Activated CD8-positive, alpha-beta memory T cell treated with anti-CD3 and anti-CD28 coated beads for 4 hours (primary cell): Measurements from ENCODE around the gene RAG2.

Experiments used
- DNase-seq, 2 donors: peaks; one replicate each; pipeline ENCODE4 v3.0.0-alpha.2; 2020; ENCODE audit warnings: low read depth in 2 of 2

The RAG2 gene

DNA sequence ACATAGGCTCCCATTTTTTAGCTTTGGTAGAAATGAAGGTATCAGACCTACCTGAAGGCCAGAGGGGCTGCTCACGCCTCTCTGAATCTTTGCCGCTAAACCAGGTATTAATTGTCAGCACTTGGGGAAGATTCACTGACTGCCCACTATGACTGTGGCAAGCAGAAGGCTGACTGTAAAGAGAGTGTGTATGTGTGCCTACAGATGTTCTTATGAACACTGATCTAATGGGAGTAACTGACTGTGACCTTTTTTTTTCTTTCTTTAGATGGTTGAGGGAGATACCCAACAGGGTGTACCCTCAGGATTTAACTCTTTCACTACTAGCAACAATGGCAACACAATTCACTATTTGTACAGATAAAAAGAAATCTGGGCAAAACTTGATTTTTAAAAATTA, at the start of gene RAG2:
Gene RAG2 (minus strand): TSS at position 186 of the 400 bp plus-strand sequence. CDS start 4,068 bp downstream, outside the sequence.
- DNase-seq, result no peak

DNA sequence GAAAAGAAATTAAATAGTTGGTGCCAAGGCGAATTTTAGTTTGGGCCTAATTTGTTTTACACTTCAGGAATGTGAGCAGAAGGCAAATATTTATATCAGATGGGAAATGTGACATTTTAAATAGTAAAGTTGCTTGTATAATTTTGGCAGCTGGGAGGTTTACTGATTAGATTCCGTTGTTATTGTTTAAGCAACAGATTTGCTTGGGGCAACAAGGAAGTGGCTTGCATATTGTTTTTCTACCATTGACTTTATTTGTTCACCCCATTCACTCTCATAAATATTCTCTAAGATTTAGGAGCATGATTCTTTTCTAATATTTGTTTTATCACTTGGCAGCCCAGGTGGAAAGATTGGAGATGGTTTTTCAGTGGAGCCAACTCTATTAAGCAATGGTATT, 40.5 kb upstream of the RAG2 start:
- DNase-seq, result no peak

GRCh38 chr11:36635066-36635862, 37.2 kb upstream of the RAG2 start:
- no peak for DNase-seq

- no peak for DNase-seq
These were observed 33.7 kb upstream of the RAG2 start for GRCh38 chr11:36631774-36632173.

DNA sequence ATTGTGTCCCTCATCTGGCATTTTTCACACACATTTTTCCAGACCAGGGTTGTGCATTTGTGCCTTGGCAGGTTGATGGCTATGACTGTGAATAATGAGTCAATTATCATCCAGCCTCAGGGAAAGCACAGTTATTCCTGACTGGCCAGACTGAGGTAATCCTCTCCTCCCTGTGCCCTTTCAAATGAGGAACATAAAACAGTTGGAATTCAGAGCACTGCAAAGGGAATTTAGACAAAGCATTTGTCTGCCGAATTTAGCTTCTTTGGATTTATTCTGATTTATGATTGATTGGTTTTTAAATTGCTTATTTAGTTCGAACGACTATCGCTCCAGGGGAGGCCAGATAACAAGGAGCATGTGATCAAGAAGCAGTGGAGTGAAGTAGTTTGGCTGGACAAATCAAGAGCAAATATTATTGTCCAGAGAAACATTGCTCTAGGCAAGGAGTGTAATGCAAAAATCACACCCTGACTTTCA, 30.8 kb upstream of the RAG2 start:
- DNase-seq, result no peak

GRCh38 chr11:36628141-36628540, 30.1 kb upstream of the RAG2 start:
- no peak for DNase-seq

DNA sequence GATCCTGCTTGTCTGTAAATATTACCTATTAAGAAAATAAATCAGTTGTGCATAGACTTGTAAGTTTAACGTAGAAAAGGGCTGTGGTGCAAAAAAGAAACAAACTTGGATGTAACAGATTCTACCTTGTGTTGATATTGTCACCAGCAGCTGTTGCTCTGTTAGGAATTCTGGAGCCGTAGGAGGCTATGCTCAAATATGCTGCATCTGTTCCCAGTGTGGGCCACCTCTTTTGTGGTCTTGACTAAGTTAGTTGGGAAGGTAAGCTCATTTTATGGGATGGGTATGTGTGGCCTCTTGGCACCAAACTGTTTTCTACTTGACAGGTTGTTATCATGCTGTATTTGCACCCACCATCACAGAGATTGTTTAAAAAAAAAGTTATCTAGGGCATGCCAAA, 29.4 kb upstream of the RAG2 start:
- DNase-seq, result no peak

GRCh38 chr11:36627006-36627405, 29.0 kb upstream of the RAG2 start:
- no peak for DNase-seq

DNA sequence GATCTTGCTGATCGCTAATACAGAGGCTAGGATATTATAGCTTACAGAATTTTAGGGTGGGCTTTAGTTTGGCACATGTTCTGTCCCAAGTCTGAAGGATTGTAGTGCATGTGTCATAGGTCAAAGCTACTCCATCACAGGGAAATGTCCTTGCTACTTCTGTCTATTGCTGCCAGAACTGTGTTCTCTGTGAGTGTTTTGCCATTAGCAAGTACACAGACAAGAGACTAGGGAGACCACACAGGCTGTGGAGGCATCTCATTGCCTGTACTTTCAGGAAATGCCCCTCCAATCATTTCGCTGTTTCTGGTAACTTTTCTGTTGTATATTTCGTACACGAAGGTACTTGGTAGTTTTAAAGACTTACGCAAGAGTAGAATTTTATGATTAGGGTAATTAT, 25.5 kb upstream of the RAG2 start:
- DNase-seq, result no peak

DNA sequence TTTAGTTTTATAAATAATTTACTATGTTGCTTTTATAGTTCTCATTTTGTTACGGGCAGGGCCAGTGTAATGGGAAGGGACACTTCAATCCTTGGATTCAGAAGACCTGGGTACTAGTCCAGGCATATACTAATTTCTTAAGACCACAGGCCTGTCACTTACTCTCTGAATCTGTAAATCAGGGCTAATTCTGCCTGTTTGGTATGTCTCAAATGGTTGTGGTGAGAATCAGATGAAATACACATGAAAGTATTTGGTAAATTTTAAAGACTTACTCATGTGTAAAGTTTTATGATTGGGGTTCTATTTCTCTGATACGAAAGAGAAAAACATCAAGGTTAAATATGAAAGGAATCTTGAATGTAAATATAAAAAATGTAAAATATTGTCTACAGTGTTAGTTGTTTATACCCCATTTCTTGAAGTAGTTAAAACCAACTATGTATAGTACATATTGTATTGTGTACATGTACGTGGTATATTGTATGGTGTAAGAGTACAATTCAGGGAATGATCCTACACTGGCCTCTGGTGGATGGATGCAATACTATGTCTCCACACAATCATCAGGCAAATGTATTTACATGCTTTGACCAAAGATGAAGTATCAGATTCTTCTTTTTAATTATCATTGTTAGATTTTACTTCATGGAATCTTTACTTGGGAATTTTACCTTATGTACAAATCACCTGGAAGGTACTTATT, 24.5 kb upstream of the RAG2 start:
- DNase-seq, result no peak

- no peak for DNase-seq
These were observed 22.2 kb upstream of the RAG2 start for GRCh38 chr11:36620246-36620645.

GRCh38 chr11:36619502-36619901, 21.5 kb upstream of the RAG2 start:
- DNase-seq, result no peak

- DNase-seq, result no peak
These were observed 20.5 kb upstream of the RAG2 start for GRCh38 chr11:36618363-36619047.

DNA sequence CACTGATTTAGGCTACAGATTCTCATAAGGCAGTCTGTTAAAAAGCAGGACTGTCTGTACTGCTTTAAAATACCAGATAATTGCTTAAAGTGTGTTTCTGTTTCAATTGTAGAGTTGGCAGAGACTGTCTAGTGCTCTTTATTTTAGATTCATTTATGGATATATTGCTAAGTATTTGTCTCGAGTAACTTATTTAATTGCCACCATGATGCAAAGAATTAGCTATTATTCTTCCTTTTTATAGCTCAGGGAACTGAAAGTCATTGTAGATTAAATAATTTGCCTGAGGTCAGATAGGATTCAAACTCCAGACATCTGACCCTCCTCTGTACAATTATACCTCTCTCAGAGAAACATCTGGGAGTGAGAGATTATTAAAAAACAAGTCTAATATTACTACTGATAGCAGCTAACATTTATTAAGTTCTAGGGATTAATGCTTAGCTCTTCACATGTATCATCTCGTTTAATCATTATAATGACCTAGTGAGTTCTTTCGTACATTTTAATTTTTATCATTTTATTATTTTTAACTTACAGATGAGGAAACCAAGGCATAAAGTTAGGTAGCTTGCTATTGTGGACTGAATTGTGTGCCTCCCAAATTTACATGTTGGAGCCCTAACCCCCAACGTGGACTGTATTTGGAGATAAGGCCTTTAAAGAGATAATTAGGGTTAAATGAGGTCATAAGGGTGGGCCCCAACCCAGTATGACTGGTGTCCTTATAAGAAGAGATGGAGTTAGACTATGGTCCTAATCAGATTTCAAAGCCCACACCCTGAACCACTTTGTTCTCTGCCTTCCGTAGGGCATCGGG, 19.7 kb upstream of the RAG2 start:
- no peak for DNase-seq

GRCh38 chr11:36615826-36616225, 17.8 kb upstream of the RAG2 start:
- no peak for DNase-seq

DNA sequence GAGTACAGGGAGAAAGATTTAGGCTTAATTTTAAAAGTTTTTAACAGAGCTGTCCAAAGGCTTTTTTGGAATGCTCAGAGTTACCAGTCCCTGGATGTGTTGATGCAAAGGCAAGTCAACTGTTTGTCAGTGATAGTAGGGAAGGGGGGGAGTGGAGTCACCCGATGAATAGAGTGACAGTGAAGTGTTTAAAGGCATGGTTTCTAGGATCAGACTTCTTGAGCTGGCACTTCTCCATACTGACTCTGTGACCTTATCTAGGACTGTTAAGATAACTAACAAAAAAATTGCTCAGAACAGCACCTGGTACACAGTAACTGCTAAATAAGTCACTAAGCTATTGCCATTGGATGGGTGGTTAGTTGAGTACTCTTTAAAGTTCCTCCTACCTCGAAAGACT, 11.3 kb upstream of the RAG2 start:
- no peak for DNase-seq

DNA sequence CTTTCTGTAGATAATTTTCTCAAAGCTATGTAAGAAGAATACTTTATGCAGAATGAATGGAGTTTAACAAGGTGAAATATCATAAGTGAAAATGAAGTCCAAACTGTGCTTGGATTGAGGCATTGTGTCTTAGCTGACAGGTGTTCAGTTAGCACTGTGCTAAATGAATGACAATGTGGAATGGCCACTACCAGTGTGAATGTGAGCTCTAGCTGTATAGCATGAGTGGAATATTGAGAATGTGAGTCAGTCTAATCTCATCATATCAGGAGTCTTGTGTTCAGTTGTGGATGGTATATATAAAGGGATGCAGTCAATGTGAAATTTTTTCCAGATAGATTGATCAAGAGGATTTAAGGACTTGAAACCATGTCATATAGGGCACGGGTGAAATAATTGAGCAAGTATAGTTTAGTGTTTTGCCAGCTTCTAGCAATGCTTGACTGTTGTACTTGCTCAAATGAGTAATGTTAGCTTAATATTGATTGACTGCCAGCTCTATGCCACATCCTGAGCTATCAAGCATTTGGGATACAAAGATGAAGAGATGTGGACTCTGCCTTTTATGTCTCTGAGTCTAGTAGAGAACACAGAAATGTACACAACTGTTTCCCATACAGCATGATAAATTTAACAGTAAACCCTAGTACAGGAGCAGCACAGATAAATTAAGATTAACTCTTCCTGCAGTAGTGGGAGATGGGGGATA, 10.6 kb upstream of the RAG2 start:
- no peak for DNase-seq

GRCh38 chr11:36605221-36606216, 7.5 kb upstream of the RAG2 start:
- DNase-seq, result no peak

DNA sequence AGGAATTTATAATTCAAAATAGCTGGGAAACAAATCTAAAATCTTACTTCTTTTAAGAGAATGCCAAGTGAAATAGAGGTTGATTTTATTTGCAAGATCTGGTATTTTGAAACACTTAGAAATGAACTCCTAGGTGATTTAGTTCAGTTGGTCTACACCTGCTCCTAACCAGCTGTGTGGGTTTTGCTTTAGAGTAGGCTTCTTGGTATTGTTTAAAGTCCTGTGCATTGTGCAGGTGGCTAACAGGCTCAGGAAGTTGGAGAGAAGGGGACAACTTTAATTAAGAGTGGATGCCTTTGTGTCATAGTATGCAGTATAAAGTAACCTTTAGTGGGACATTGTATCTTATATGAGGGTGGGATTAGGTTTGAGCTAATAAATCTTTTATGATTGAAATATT, 4.1 kb upstream of the RAG2 start:
- DNase-seq, result no peak

DNA sequence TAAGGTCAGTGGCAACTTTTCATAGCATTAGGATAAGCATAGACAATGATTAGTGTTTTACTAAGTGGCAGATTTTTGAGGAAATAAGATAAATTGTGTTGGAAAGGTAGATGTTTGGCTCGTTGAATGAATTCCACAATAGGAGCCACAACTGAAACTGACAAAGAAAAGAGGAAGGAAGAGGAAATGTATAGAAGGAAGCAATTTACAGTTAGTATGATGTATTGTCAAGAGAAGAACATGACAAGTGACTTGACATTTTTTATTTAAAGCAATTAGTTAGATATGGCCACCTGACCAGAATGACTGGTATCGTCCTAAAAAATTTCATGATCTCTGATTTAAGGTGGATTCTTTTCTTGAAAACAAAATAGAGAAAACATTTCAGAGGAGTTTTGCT, 3.1 kb upstream of the RAG2 start:
- DNase-seq, result no peak
